SK-N-MC (cell line): ENCODE results near the gene ASB8.
"Not testable (repeated sequence)": the region's sequence is repeated elsewhere in the genome, so short reads cannot be mapped to it uniquely, and the experiment has no call there.

Source experiments
- DNase-seq: peaks from one replicate; pipeline ENCODE4 v3.0.0-alpha.2; 2011; ENCODE audit warnings: low read depth, low spot score
- H3K27ac ChIP-seq: fragments of 200-600 bp; sonication (generic); 2 replicates; pipeline ENCODE4 v1.5.1; 2016; ENCODE audit warnings: mixed run types
- H3K36me3 ChIP-seq: fragments of 200-600 bp; sonication (generic); 2 replicates; pipeline ENCODE4 v1.6.1; 2017; ENCODE audit warnings: antibody characterized with exemption, low read length, mixed read lengths; ENCODE audit not compliant: insufficient read depth
- H3K4me3 ChIP-seq: fragments of 200-600 bp; sonication (generic); 2 replicates; pipeline ENCODE4 v1.5.1; 2016
- H3K9ac ChIP-seq: fragments of 200-600 bp; sonication (generic); 2 replicates; pipeline ENCODE4 v1.8.0; 2017; ENCODE audit warnings: mixed run types, mixed read lengths; ENCODE audit not compliant: insufficient read length
- H3K9me3 ChIP-seq: fragments of 200-600 bp; sonication (generic); 2 replicates; pipeline ENCODE4 v1.6.1; 2017; ENCODE audit warnings: low read depth, mild to moderate bottlenecking, antibody characterized with exemption, low read length, moderate library complexity, mixed read lengths
- EZH2 ChIP-seq: fragments of 200-600 bp; sonication (generic); IDR thresholded peaks from one replicate; pipeline ENCODE4 v1.6.1; 2017; ENCODE audit warnings: antibody characterized with exemption
- FOXP2 ChIP-seq: optimal IDR thresholded peaks from 2 replicates; pipeline ENCODE3; 2011; ENCODE audit warnings: mild to moderate bottlenecking, moderate library complexity; ENCODE audit not compliant: insufficient read depth; ENCODE audit errors: extremely low read length, control extremely low read depth
- POLR2AphosphoS5 ChIP-seq: IDR thresholded peaks from 2 replicates; pipeline ENCODE4 v1.6.1; 2012; ENCODE audit warnings: mild to moderate bottlenecking, low read depth, low read length, borderline replicate concordance

The ASB8 gene

DNA sequence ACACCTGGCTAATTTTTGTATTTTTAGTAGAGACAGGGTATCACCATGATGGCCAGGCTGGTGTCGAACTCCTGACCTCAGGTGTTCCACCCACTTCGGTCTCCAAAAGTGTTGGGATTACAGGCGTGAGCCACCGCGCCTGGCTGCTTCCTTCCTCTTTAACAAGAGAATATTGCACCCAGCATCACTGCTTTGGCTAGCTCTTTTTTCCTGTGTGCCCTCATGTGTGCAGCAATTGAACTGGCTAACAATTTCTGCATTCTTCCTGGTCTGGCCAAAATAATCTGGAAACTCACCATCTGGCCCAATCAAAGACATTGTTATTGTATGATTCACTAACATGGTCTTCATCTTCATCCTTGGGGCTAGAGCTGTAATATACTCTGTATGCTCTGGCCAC lies 2.7 kb upstream of the ASB8 start:
- no peak overlapping the region for H3K9ac ChIP-seq
- no peaks in the 10 kb centered on the region for H3K9me3 ChIP-seq
- no peak for DNase-seq
- TF ChIP-seq FOXP2, result no peak
- TF ChIP-seq EZH2, result no peak
- TF ChIP-seq POLR2AphosphoS5, result no peak
- H3K27ac ChIP-seq, result no peak overlapping the region
- 0 out of 2 replicates have a peak, but pooled peaks cover under 1% of the 10 kb centered on the region for H3K36me3 ChIP-seq
- no peak overlapping the region for H3K4me3 ChIP-seq

DNA sequence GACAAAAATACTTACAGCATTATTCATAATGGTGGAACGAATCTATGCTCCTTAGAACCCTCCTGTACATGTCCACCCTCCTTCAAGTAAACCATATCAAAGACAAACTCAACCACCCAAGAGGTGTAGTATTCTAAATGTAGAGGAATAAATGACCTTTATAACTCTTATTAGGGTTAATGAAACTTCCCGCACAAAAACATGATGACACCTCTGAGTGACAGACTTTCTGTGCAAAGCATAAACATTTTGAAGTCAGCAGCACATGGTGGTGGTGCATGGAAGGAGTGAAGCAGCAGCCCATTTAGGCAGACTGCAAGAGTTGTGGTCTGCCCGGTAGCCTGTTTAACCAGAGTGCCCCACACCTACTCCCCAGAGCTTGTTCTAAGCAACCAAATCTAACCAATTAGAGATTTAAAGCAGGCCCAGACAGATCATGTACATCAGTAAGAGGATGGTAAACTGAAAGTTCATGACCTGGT lies 615 bp upstream of the ASB8 start:
- Histone ChIP-seq H3K9ac (peak overlapping the region; percentile 61), H3K27ac (peak overlapping the region; percentile 49; the same call in 1 of the 2 replicates), H3K4me3 (peak overlapping the region; percentile 93), H3K9me3 (no peaks in the 10 kb centered on the region), H3K36me3 (peaks cover 14% of the 10 kb centered on the region; the same call in 1 of the 2 replicates)
- DNase-seq, result no peak
- no peak for TF ChIP-seq FOXP2

DNA sequence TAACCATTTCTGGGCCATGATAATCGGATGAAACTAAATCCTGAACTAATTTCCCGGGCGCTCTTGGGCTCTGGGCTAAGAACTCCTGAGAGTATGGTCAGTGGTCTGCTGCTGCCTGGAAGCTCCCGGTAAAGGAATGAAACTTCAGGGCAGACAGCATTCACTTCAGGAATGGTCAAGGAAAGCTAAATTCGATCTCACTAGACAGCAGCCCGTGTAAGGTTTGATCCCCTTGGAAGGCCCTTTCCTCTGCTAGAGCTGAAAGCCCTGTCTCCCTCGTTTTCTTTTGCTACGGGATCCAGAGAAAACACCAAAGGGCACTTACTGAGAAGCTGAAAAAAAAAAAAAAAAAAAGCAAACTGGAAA lies 680 bp downstream of the ASB8 start:
- Histone ChIP-seq H3K36me3 (peaks cover 17% of the 10 kb centered on the region; the same call in 1 of the 2 replicates), H3K9ac (peak overlapping the region; percentile 84), H3K9me3 (no peaks in the 10 kb centered on the region), H3K4me3 (peak overlapping the region; percentile 93), H3K27ac (no peak overlapping the region)
- DNase-seq, result no peak
- no peak for TF ChIP-seq POLR2AphosphoS5
- no peak for TF ChIP-seq FOXP2
- no peak for TF ChIP-seq EZH2

DNA sequence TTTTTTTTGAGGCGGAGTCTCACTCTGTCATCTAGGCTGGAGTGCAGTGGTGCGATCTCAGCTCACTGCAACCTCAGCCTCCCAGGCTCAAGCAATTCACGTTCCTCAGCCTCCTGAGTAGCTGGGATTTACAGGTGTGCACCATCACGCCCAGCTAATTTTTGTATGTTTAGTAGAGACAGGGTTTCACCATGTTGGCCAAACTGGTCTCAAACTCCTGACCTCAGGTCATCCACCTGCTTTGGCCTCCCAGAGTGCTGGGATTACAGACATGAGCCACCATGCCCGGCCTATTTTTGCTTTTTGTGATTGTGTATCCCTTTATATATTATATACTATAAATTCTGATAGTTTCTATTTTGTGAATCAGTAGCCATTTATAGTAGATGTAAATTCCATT lies 1.5 kb downstream of the ASB8 start:
- not testable (repeated sequence) for H3K9me3 ChIP-seq, H3K27ac ChIP-seq, H3K4me3 ChIP-seq, DNase-seq, H3K9ac ChIP-seq
- H3K36me3 ChIP-seq, result peaks cover 22% of the 10 kb centered on the region

DNA sequence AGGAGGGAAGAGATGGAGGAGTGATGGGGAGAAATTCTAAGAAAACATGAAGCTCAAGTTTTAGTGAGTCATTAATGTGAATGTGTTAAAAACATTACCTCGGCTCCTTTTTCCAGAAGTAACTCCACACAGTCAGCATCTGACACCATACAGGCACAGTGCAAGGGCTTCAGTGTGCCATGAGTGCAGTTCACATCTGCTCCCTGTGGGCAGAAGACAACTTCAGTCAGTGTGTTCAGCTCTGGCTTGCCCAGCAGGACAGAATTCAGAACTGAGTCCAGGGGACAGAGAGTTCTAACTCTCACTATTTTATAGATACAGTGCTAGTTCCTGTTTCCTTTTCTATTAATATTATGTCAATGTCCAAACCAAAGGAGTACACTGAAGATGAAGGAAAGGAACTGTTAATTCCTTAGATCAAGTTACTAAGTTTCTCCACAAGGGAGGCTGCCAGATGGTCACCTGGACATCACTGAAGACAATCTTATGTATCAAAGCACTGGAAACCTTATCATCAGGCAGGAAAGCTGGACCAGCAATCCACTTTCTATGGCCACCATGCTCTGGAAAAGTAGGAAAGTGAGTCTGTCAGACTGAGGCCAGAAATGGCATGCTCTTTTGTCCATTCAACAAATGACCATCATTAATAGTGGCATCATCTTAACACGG lies 6.1 kb downstream of the ASB8 start:
- Histone ChIP-seq H3K36me3 (peaks cover 63% of the 10 kb centered on the region), H3K9me3 (no peaks in the 10 kb centered on the region), H3K4me3 (no peak overlapping the region), H3K9ac (no peak overlapping the region), H3K27ac (no peak overlapping the region)
- TF ChIP-seq EZH2, result no peak
- DNase-seq, result no peak

DNA sequence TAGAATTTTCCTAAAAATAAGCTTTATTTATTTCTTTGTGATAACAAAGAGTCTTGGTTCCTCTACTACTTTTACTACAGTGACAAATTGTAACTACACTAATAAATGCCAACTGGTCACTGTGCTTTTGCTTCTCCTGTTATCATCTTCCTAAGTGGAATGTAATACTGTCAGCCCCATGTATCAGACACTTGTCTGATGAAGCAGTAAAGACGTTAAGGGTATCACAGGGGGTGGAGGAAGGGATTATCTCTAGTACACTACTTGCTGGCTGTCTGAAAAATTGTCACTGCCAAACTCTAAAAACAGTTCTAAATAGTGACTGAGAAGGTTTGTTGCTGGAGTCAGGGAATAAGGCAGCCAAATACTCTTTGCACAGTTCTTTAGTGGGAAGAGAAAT lies 11.3 kb downstream of the ASB8 start:
- no peak for DNase-seq
- Histone ChIP-seq H3K27ac (no peak overlapping the region), H3K36me3 (peaks cover 93% of the 10 kb centered on the region), H3K4me3 (no peak overlapping the region), H3K9ac (no peak overlapping the region), H3K9me3 (no peaks in the 10 kb centered on the region)
- no peak for TF ChIP-seq POLR2AphosphoS5
- TF ChIP-seq FOXP2, result no peak
- TF ChIP-seq EZH2, result no peak

DNA sequence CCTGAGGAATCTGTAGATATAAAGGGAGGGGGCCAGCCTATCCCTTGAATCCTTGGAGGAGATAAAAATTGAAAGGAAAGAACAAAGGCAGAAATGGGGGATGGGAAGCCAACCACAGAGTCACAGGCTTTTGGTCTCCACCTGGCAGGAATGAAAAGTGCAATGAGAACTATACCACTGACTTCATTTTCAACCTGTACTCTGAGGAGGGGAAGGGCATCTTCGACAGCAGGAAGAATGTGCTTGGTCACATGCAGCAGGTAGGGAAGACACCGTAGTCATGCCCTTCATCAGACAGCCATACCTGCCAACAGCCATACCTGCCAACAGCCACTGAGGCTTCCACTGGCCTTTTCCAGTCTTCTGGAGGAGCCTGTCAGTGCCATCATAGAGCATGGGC lies 13.4 kb downstream of the ASB8 start:
- H3K27ac ChIP-seq, result no peak overlapping the region
- no peak overlapping the region for H3K9ac ChIP-seq
- H3K36me3 ChIP-seq, result peaks cover 93% of the 10 kb centered on the region
- no peak for DNase-seq
- no peaks in the 10 kb centered on the region for H3K9me3 ChIP-seq
- no peak overlapping the region for H3K4me3 ChIP-seq
- TF ChIP-seq FOXP2 (no peak), EZH2 (no peak), POLR2AphosphoS5 (no peak)

DNA sequence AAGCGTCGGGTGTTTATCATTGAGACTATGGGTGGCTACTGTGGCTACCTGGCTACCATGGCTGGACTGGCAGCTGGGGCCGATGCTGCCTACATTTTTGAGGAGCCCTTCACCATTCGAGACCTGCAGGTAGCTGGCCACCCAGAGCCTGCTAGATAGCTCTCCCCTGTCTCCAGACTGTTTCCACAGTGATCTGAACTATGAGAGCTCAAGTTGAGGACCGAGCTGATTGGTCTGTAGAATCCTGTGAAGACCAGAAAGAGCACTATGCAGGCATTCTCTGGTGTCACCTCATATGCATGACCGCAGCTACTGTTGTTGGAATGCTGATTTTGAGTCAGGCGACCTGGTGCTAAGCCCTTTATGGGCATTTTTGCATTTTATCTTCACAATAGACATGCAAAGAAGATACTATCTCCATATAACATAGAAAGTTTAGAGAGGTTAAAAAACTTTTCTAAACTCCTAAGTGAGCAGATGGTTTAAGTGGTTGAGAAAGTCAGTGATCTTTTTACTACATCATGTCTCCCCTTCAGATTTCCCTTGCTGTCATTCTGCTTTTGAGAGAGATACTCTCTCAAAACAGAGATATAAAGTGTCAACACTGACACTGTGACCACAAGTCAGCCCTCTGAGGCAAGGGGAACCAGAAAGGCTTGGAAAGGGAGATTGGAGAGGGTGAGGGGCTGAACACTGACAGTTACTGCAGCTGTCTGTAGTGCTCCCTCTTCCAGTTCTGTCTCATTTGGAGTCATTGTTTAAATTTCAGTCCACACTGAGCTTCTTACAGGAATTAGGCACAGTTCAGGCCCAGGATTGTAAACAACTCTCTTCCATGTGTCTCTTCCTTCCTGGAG lies 14.3 kb downstream of the ASB8 start:
- no peak for DNase-seq
- Histone ChIP-seq H3K27ac (no peak overlapping the region), H3K9me3 (no peaks in the 10 kb centered on the region), H3K9ac (no peak overlapping the region), H3K4me3 (no peak overlapping the region), H3K36me3 (peaks cover 94% of the 10 kb centered on the region)
- no peak for TF ChIP-seq EZH2
- no peak for TF ChIP-seq POLR2AphosphoS5
- no peak for TF ChIP-seq FOXP2

DNA sequence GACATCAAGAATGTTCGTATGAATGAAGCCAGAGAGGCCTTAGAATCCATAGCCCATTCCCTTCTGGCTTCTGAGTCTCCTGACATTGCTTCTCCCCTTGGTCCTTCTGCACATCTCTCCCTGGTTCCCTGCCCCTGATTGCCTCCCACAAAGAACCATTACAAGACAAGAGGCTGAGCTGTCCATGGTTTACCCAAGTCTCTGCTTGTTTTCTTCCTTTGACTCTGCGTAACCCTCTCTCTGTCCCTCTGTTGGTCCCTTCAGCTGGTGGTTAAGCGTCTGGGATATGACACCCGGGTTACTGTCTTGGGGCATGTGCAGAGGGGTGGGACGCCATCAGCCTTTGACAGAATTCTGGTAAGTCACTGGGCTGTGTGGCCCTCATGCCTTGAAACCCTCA lies 22.3 kb downstream of the ASB8 start:
- H3K9me3 ChIP-seq, result no peaks in the 10 kb centered on the region
- H3K36me3 ChIP-seq, result peaks cover 84% of the 10 kb centered on the region
- no peak overlapping the region for H3K9ac ChIP-seq
- H3K27ac ChIP-seq, result no peak overlapping the region
- TF ChIP-seq EZH2 (no peak), FOXP2 (no peak), POLR2AphosphoS5 (no peak)
- no peak overlapping the region for H3K4me3 ChIP-seq
- DNase-seq, result no peak
